Panc1 (cell line): ENCODE measurements around the gene IFFO2. TPM values are rescaled to one million over a fixed set of nuclear protein-coding genes. Genes with fewer than 3 reads are reported as not detected.

ENCODE experiments used
- ATAC-seq: fragments of 200-7000 bp; cut with Tn5 transposase; 2 replicates; pipeline ENCODE4 v1.9.1; 2020; ENCODE audit warnings: mild to moderate bottlenecking, moderate library complexity
- BruUV-seq: library from RNA; stranded (reverse); fragments of 400-500 nt; replicated peaks from 2 replicates; lab custom pipeline; 2021; lab: Mats Ljungman, UMichigan
- CTCF ChIA-PET: fragments of 300-600 bp; sonication (Branson Sonifier 250); formaldehyde crosslinking; loops from one replicate; lab custom pipeline; 2022; ENCODE audit warnings: antibody characterized with exemption; lab: Charles Lee
- POLR2A ChIA-PET: fragments of 300-600 bp; sonication (Branson Sonifier 250); formaldehyde crosslinking; loops from one replicate; lab custom pipeline; 2022; ENCODE audit warnings: antibody characterized with exemption; lab: Charles Lee
- DNase-seq: peaks from one replicate; pipeline ENCODE4 v3.0.0-alpha.2; 2010; ENCODE audit warnings: low read depth, low spot score
- H3K27ac ChIP-seq: 2 replicates; pipeline ENCODE4 v1.5.1; 2011; ENCODE audit warnings: mild to moderate bottlenecking, low read length, inconsistent platforms
- H3K27me3 ChIP-seq: fragments of 200-500 bp; sonication (Bioruptor generic); 2 replicates; pipeline ENCODE4 v1.6.0; 2014; ENCODE audit warnings: low read length, inconsistent platforms; ENCODE audit not compliant: control insufficient read depth, insufficient read depth
- H3K36me3 ChIP-seq: fragments of 200-500 bp; sonication (Bioruptor generic); 2 replicates; pipeline ENCODE4 v1.5.1; 2014; ENCODE audit warnings: inconsistent platforms, mild to moderate bottlenecking, low read length, moderate library complexity; ENCODE audit not compliant: control insufficient read depth, insufficient read depth
- H3K4me1 ChIP-seq: 2 replicates; pipeline ENCODE4 v1.5.1; 2011; ENCODE audit warnings: inconsistent platforms, mild to moderate bottlenecking, low read length, moderate library complexity; ENCODE audit not compliant: control insufficient read depth, insufficient read depth
- H3K4me3 ChIP-seq, 2 experiments: 2 replicates each; pipeline ENCODE4 v1.5.1; 2011 to 2012; ENCODE audit warnings: low read depth in 2 of 2, low read length in 2 of 2, mild to moderate bottlenecking in 2 of 2, inconsistent platforms in 1 of 2, moderate library complexity in 1 of 2
- H3K9me3 ChIP-seq: fragments of 200-500 bp; sonication (Bioruptor generic); 2 replicates; pipeline ENCODE4 v1.5.1; 2014; ENCODE audit warnings: low read depth, mild to moderate bottlenecking, inconsistent platforms, low read length, moderate library complexity; ENCODE audit not compliant: control insufficient read depth, insufficient read depth
- CTCF ChIP-seq: fragments of 450-650 bp; IDR thresholded peaks from 2 replicates; pipeline ENCODE4 v1.5.1; 2017; ENCODE audit warnings: mild to moderate bottlenecking
- POLR2AphosphoS5 ChIP-seq: IDR thresholded peaks from 2 replicates; pipeline ENCODE4 v1.6.1; 2012; ENCODE audit warnings: mild to moderate bottlenecking, low read depth, low read length, moderate library complexity
- SIN3A ChIP-seq: IDR thresholded peaks from 2 replicates; pipeline ENCODE4 v1.6.1; 2012; ENCODE audit warnings: low read depth, mild to moderate bottlenecking, low read length, moderate library complexity, borderline replicate concordance; ENCODE audit not compliant: insufficient read depth
- TCF7L2 ChIP-seq: IDR thresholded peaks from 2 replicates; pipeline ENCODE4 v1.6.1; 2011; ENCODE audit warnings: mild to moderate bottlenecking, low read depth, low read length, inconsistent platforms
- in situ Hi-C: cut with HindIII; loops from 2 replicates; pipeline ENCODE4 v1.10.0; 2016; ENCODE audit warnings: low sequenced_read_pairs, low pct_unique_long_range_greater_than_20kb
- intact Hi-C: fragments of 100-400 bp; cut with micrococcal nuclease; formaldehyde crosslinking; loops from one replicate; pipeline ENCODE4 v1.10.0; 2022; ENCODE audit not compliant: unreplicated experiment
- total RNA-seq: library from RNA; stranded (reverse); gene quantifications from one replicate; pipeline ENCODE4 v1.2.1, GENCODE V29; 2021; ENCODE audit not compliant: unreplicated experiment
- TF ChIP-seq, protein P1 (sequence below), 2 experiments: IDR thresholded peaks; 2 replicates each; pipeline ENCODE4 v1.6.1; 2011 to 2012; ENCODE audit warnings: low read depth in 2 of 2, control low read depth in 1 of 2, low read length in 1 of 2, mild to moderate bottlenecking in 1 of 2, moderate library complexity in 1 of 2; ENCODE audit not compliant: insufficient read depth in 1 of 2

IFFO2 gene
- total RNA-seq, 1 experiment from 2014 or later = 59.4 TPM

DNA sequence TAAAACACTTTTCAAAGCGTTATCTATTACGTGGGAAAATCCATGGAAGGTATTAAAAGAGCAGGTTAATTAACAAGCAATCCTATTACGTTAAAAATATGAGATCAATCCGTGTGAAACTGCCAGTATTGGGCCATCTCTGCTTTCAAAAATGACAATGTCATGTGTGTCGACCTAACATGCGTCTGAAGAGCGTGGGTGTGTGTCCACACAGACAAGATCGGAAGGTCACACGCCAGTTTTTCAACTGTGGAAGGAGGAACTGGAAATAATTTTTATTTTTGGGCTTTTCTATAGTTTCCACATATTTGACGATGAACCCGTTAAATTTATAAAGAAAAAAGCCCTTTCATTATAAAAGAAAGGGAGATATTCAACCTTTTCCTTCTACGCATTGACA lies 36.5 kb downstream of the IFFO2 start:
- POLR2A ChIA-PET = no interaction called here

GRCh38 chr1:18919197-18919905 lies 37.1 kb downstream of the IFFO2 start:
- in situ Hi-C loops (no loop called here), intact Hi-C loops (no loop called here)
- TF ChIP-seq TCF7L2 = no peak
- TF ChIP-seq POLR2AphosphoS5 = no peak
- no peak for TF ChIP-seq SIN3A
- TF ChIP-seq, protein P1, sequence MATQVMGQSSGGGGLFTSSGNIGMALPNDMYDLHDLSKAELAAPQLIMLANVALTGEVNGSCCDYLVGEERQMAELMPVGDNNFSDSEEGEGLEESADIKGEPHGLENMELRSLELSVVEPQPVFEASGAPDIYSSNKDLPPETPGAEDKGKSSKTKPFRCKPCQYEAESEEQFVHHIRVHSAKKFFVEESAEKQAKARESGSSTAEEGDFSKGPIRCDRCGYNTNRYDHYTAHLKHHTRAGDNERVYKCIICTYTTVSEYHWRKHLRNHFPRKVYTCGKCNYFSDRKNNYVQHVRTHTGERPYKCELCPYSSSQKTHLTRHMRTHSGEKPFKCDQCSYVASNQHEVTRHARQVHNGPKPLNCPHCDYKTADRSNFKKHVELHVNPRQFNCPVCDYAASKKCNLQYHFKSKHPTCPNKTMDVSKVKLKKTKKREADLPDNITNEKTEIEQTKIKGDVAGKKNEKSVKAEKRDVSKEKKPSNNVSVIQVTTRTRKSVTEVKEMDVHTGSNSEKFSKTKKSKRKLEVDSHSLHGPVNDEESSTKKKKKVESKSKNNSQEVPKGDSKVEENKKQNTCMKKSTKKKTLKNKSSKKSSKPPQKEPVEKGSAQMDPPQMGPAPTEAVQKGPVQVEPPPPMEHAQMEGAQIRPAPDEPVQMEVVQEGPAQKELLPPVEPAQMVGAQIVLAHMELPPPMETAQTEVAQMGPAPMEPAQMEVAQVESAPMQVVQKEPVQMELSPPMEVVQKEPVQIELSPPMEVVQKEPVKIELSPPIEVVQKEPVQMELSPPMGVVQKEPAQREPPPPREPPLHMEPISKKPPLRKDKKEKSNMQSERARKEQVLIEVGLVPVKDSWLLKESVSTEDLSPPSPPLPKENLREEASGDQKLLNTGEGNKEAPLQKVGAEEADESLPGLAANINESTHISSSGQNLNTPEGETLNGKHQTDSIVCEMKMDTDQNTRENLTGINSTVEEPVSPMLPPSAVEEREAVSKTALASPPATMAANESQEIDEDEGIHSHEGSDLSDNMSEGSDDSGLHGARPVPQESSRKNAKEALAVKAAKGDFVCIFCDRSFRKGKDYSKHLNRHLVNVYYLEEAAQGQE (IDR thresholded peaks at IDR 0.05; ENCODE audit: insufficient read depth in 1 of 2, low read depth in 2 of 2, low read length in 1 of 2) = no peak
- TF ChIP-seq CTCF = no peak
- Histone ChIP-seq H3K27me3 (no peaks in the 10 kb centered on the region), H3K4me3 (no peak overlapping the region), H3K4me1 (peaks cover 45% of the 10 kb centered on the region), H3K9me3 (no peaks in the 10 kb centered on the region), H3K36me3 (peaks cover 2% of the 10 kb centered on the region; the same call in 1 of the 2 replicates), H3K27ac (no peak overlapping the region)
- ATAC-seq (no peak), DNase-seq (no peak)
- no TSS peak for BruUV-seq
- POLR2A ChIA-PET = no interaction called here
- CTCF ChIA-PET = no interaction called here

More for the DNA sequence above, 36.5 kb downstream of the IFFO2 start:
- BruUV-seq = TSS peak; percentile 44
- intact Hi-C loops = no loop called here
- ATAC-seq (no peak), DNase-seq (no peak)
- Histone ChIP-seq H3K36me3 (peaks cover 2% of the 10 kb centered on the region; the same call in 1 of the 2 replicates), H3K9me3 (no peaks in the 10 kb centered on the region), H3K4me3 (no peak overlapping the region), H3K27ac (no peak overlapping the region), H3K27me3 (no peaks in the 10 kb centered on the region), H3K4me1 (peaks cover 43% of the 10 kb centered on the region)
- in situ Hi-C loops = no loop called here
- TF ChIP-seq TCF7L2 = no peak
- no peak for TF ChIP-seq POLR2AphosphoS5
- no peak for TF ChIP-seq SIN3A
- TF ChIP-seq, protein P1 (IDR thresholded peaks at IDR 0.05; ENCODE audit: insufficient read depth in 1 of 2, low read depth in 2 of 2, low read length in 1 of 2) = no peak
- TF ChIP-seq CTCF = no peak
- CTCF ChIA-PET = no interaction called here
